Endothelial cell of umbilical vein (primary cell): ENCODE data around the gene IAPP. TPM values are rescaled to one million over a fixed set of nuclear protein-coding genes. Genes with fewer than 3 reads are reported as not detected.

Source experiments
- BruUV-seq: library from RNA; stranded (reverse); fragments of 400-500 nt; replicated peaks from 2 replicates; lab custom pipeline; 2021; lab: Mats Ljungman, UMichigan
- CTCF ChIA-PET: fragments of 300-600, 350-600 bp; sonication (Branson Sonifier 250); formaldehyde crosslinking; loops from one replicate; lab custom pipeline; 2021; ENCODE audit warnings: antibody characterized with exemption, inconsistent platforms; lab: Charles Lee
- POLR2A ChIA-PET: fragments of 300-600, 350-600 bp; sonication (Branson Sonifier 250); formaldehyde crosslinking; loops from one replicate; lab custom pipeline; 2021; ENCODE audit warnings: antibody characterized with exemption, inconsistent platforms; lab: Charles Lee
- DNase-seq: peaks from one replicate; pipeline ENCODE4 v3.0.0-alpha.2; 2011; ENCODE audit warnings: low read depth, low spot score
- FAIRE-seq: peaks from 2 replicates; lab custom pipeline; 2011; peaks lifted over from hg19 to GRCh38; lab: Jason Lieb, UNC
- H2AFZ ChIP-seq: 2 replicates; pipeline ENCODE4 v1.6.0; 2012; ENCODE audit warnings: low read depth, low read length, control low read depth, inconsistent platforms
- H3K27ac ChIP-seq: 2 replicates; pipeline ENCODE4 v1.5.1; 2011; ENCODE audit warnings: low read depth, mild to moderate bottlenecking, control low read depth, low read length, moderate library complexity; ENCODE audit not compliant: insufficient read depth
- H3K27me3 ChIP-seq, 2 experiments: 2 replicates each; pipeline versions ENCODE4 v1.6.0 to v1.6.1; 2011; ENCODE audit warnings: low read length in 2 of 2, mixed read lengths in 1 of 2; ENCODE audit not compliant: control insufficient read depth in 2 of 2, insufficient read depth in 2 of 2
- H3K36me3 ChIP-seq, 2 experiments: 2 replicates in 1 of 2; 3 replicates in 1 of 2; pipeline ENCODE4 v1.5.1; 2011; ENCODE audit warnings: low read length in 2 of 2, mild to moderate bottlenecking in 1 of 2, moderate library complexity in 1 of 2; ENCODE audit not compliant: control insufficient read depth in 2 of 2, insufficient read depth in 2 of 2; ENCODE audit errors: extremely low read depth in 1 of 2
- H3K4me1 ChIP-seq: 3 replicates; pipeline ENCODE4 v1.5.1; 2011; ENCODE audit warnings: mild to moderate bottlenecking, low read length; ENCODE audit not compliant: control insufficient read depth, insufficient read depth; ENCODE audit errors: extremely low read depth
- H3K4me2 ChIP-seq: 2 replicates; pipeline ENCODE4 v1.6.1; 2011; ENCODE audit warnings: low read length, control low read depth, mixed read lengths; ENCODE audit not compliant: insufficient read depth
- H3K4me3 ChIP-seq, 3 experiments: fragments of 200-600 bp in 1 of 3; sonication (generic), shearing (Covaris generic) in 1 of 3; replicated peaks in 1 of 3; 2 replicates each; pipeline ENCODE4 v1.5.1; 2011 to 2016; ENCODE audit warnings: control low read depth in 3 of 3, low read length in 3 of 3, mild to moderate bottlenecking in 2 of 3, inconsistent platforms in 1 of 3, low read depth in 1 of 3, moderate library complexity in 1 of 3; ENCODE audit not compliant: insufficient read depth in 1 of 3
- H3K79me2 ChIP-seq: 2 replicates; pipeline ENCODE4 v1.6.0; 2012; ENCODE audit warnings: low read length, inconsistent platforms; ENCODE audit not compliant: control insufficient read depth, insufficient read depth
- H3K9ac ChIP-seq: replicated peaks from 2 replicates; pipeline ENCODE3; 2011; ENCODE audit warnings: low read length, control low read depth; ENCODE audit not compliant: insufficient read depth; ENCODE audit errors: extremely low read depth
- H3K9me1 ChIP-seq: replicated peaks from 3 replicates; pipeline ENCODE4 v1.6.0; 2011; ENCODE audit warnings: mild to moderate bottlenecking, low read length; ENCODE audit not compliant: control insufficient read depth, insufficient read depth; ENCODE audit errors: extremely low read depth
- H3K9me3 ChIP-seq: replicated peaks from 2 replicates; pipeline ENCODE4 v1.5.1; 2012; ENCODE audit warnings: low read length, inconsistent platforms; ENCODE audit not compliant: control insufficient read depth, insufficient read depth
- H4K20me1 ChIP-seq: replicated peaks from 2 replicates; pipeline ENCODE3; 2011; ENCODE audit warnings: mild to moderate bottlenecking, low read length; ENCODE audit not compliant: control insufficient read depth, insufficient read depth; ENCODE audit errors: extremely low read depth
- CTCF ChIP-seq, 2 donors: IDR thresholded peaks; 1 replicate in 1 of 2; 2 replicates in 1 of 2; pipeline ENCODE4 v1.5.1; 2011; ENCODE audit warnings: low read length in 2 of 2, mild to moderate bottlenecking in 2 of 2, moderate library complexity in 2 of 2, control low read depth in 1 of 2, inconsistent platforms in 1 of 2, low read depth in 1 of 2; ENCODE audit not compliant: insufficient read depth in 1 of 2; ENCODE audit errors: extremely low read depth in 1 of 2
- EZH2 ChIP-seq: IDR thresholded peaks from 2 replicates; pipeline ENCODE4 v1.6.1; 2012; ENCODE audit warnings: borderline replicate concordance, low read depth, mild to moderate bottlenecking, moderate library complexity, low read length, inconsistent platforms; ENCODE audit not compliant: severe bottlenecking
- FOS ChIP-seq: IDR thresholded peaks from 2 replicates; pipeline ENCODE4 v1.6.1; 2011; ENCODE audit warnings: mild to moderate bottlenecking, low read length, moderate library complexity, borderline replicate concordance; ENCODE audit not compliant: insufficient read depth
- GATA2 ChIP-seq: IDR thresholded peaks from 2 replicates; pipeline ENCODE4 v1.7.0; 2011; ENCODE audit warnings: low read depth, mild to moderate bottlenecking, moderate library complexity, mixed read lengths, low read length; ENCODE audit not compliant: insufficient read length, insufficient read depth
- JUN ChIP-seq: IDR thresholded peaks from 2 replicates; pipeline ENCODE4 v1.6.1; 2011; ENCODE audit warnings: borderline replicate concordance, low read depth; ENCODE audit not compliant: insufficient read length, insufficient read depth
- MAX ChIP-seq: IDR thresholded peaks from 2 replicates; pipeline ENCODE4 v1.6.1; 2011; ENCODE audit not compliant: insufficient read depth, insufficient read length
- MYC ChIP-seq: IDR thresholded peaks from one replicate; pipeline ENCODE4 v1.6.1; 2011; ENCODE audit warnings: mild to moderate bottlenecking, low read depth, low read length
- POLR2A ChIP-seq: IDR thresholded peaks from 2 replicates; pipeline ENCODE4 v1.6.1; 2012; ENCODE audit warnings: low read depth, mild to moderate bottlenecking, control low read depth, low read length
- POLR2AphosphoS5 ChIP-seq: IDR thresholded peaks from 2 replicates; pipeline ENCODE4 v1.6.1; 2012; ENCODE audit warnings: low read depth, mild to moderate bottlenecking, control low read depth, low read length, moderate library complexity; ENCODE audit not compliant: insufficient read depth
- dilution Hi-C: fragments of 300-500 bp; cut with MboI; formaldehyde crosslinking; loops from one replicate; pipeline ENCODE4 v1.15.0; 2019; ENCODE audit warnings: low sequenced_read_pairs; ENCODE audit not compliant: extremely low pct_ligation_motif_present
- intact Hi-C: fragments of 100-400 bp; cut with micrococcal nuclease; formaldehyde crosslinking; loops from one replicate; pipeline ENCODE4 v1.10.0; 2022
- polyA plus RNA-seq, 4 experiments: library from polyadenylated mRNA; depleted of rRNA in 3 of 4; stranded (reverse) in 3 of 4; unstranded in 1 of 4; fragments of >200 nt; gene quantifications; 2 replicates each; pipeline versions ENCODE4 v1.2.1 to v1.2.3, GENCODE V29; 2011 to 2012; ENCODE audit warnings: missing spikeins in 1 of 4
- total RNA-seq: library from RNA; stranded (reverse); gene quantifications from 2 replicates; pipeline ENCODE4 v1.2.3, GENCODE V29; 2021

Gene IAPP
- total and polyA plus RNA-seq, 2 donors (not counting 3 experiments of a cell fraction or from before 2014, with no cell fraction given), result not detected

- Histone ChIP-seq H3K4me3 (no peak overlapping the region), H3K27me3 (no peaks in the 10 kb centered on the region), H4K20me1 (no peaks in the 10 kb centered on the region), H3K27ac (no peak overlapping the region), H3K4me1 (no peaks in the 10 kb centered on the region), H3K36me3 (no peaks in the 10 kb centered on the region), H2AFZ (no peak overlapping the region), H3K9me3 (no peaks in the 10 kb centered on the region), H3K4me2 (no peak overlapping the region), H3K9me1 (no peaks in the 10 kb centered on the region), H3K9ac (no peak overlapping the region), H3K79me2 (no peaks in the 10 kb centered on the region)
- DNase-seq, result no peak
- intact Hi-C loops (no loop called here), dilution Hi-C loops (no loop called here)
- CTCF ChIA-PET, result no interaction called here
- POLR2A ChIA-PET, result no interaction called here
- TF ChIP-seq GATA2 (no peak), CTCF (IDR thresholded peaks at IDR 0.05; ENCODE audit: extremely low read depth in 1 of 2, insufficient read depth in 1 of 2, low read depth in 1 of 2, low read length in 2 of 2) (no peak), MYC (no peak), FOS (no peak), JUN (no peak), EZH2 (no peak), MAX (no peak), POLR2A (no peak), POLR2AphosphoS5 (no peak)
- no TSS peak for BruUV-seq
- no peak for FAIRE-seq
Observed at GRCh38 chr12:21324551-21324950, 48.2 kb upstream of the IAPP start.
